Breast epithelium (tissue), 3 donors: Measurements from ENCODE around the gene ZNF536.
"Not testable (repeated sequence)": the region's sequence is repeated elsewhere in the genome, so short reads cannot be mapped to it uniquely, and the experiment has no call there.

Source experiments
- CTCF ChIP-seq, 3 donors: fragments of 450-650 bp; IDR thresholded peaks; one replicate each; pipeline ENCODE4 v1.5.1; 2016 to 2017; ENCODE audit warnings: antibody characterized with exemption in 3 of 3, mild to moderate bottlenecking in 3 of 3, moderate library complexity in 3 of 3
- POLR2A ChIP-seq: fragments of 450-650 bp; IDR thresholded peaks from one replicate; pipeline ENCODE4 v1.6.1; 2016; ENCODE audit warnings: antibody characterized with exemption, mild to moderate bottlenecking, moderate library complexity
- POLR2AphosphoS5 ChIP-seq, 3 donors: sonication (generic); formaldehyde crosslinking; IDR thresholded peaks; one replicate each; pipeline ENCODE4 v1.6.1; 2017; ENCODE audit warnings: antibody characterized with exemption in 3 of 3

DNA sequence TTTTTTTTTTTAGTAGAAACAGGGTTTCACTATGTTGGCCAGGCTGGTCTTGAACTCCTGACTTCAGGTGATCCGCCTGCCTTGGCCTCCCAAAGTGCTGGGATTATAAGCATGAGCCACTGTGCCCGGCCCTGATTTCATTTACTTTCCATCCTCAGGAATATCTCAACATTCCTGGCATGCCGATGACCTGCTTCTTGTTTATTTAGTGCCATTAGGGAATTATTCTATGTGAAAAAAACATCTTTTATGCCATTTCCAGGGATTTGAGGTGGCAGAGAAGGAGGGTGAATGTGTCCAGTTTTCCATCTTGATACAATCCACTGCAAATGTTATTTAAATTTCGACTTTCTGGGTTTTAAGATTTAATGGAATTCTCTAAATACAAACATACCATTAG, 45.0 kb downstream of the ZNF536 start:
- not testable (repeated sequence) for TF ChIP-seq POLR2A; CTCF (IDR thresholded peaks at IDR 0.05); POLR2AphosphoS5 (IDR thresholded peaks at IDR 0.05)
